Fibroblast of lung (primary cell): ENCODE results near the gene RBMX. TPM values are rescaled to one million over a fixed set of nuclear protein-coding genes. Genes with fewer than 3 reads are reported as not detected.

Experiments
- DNase-seq, 2 donors: peaks; one replicate each; pipeline versions ENCODE4 v3.0.0 to v3.0.0-alpha.2; 2010; ENCODE audit warnings: low read depth in 2 of 2
- H2AFZ ChIP-seq: 2 replicates; pipeline ENCODE4 v1.5.1; 2012; ENCODE audit warnings: low read length, control low read depth, inconsistent platforms
- H3K27ac ChIP-seq: 2 replicates; pipeline ENCODE4 v1.5.1; 2011; ENCODE audit warnings: low read length, control low read depth; ENCODE audit not compliant: insufficient read depth
- H3K27me3 ChIP-seq: 2 replicates; pipeline ENCODE4 v1.5.1; 2011; ENCODE audit warnings: mild to moderate bottlenecking, low read length; ENCODE audit not compliant: control insufficient read depth, insufficient read depth
- H3K36me3 ChIP-seq: 2 replicates; pipeline ENCODE4 v1.5.1; 2011; ENCODE audit warnings: low read length; ENCODE audit not compliant: control insufficient read depth, insufficient read depth
- H3K4me1 ChIP-seq: 2 replicates; pipeline ENCODE4 v1.5.1; 2011; ENCODE audit warnings: low read length; ENCODE audit not compliant: control insufficient read depth, insufficient read depth; ENCODE audit errors: extremely low read depth
- H3K4me2 ChIP-seq: 2 replicates; pipeline ENCODE4 v1.5.1; 2011; ENCODE audit warnings: low read length, control low read depth; ENCODE audit not compliant: insufficient read depth; ENCODE audit errors: extremely low read depth
- H3K4me3 ChIP-seq, 4 experiments: fragments of 200-600 bp in 1 of 4; sonication (generic) in 1 of 4; replicated peaks in 1 of 4; 2 replicates each; pipeline ENCODE4 v1.5.1; 2011 to 2016; ENCODE audit warnings: low read length in 4 of 4, low read depth in 3 of 4, mild to moderate bottlenecking in 3 of 4, control low read depth in 2 of 4, inconsistent platforms in 1 of 4, mixed read lengths in 1 of 4; ENCODE audit not compliant: insufficient read depth in 1 of 4; ENCODE audit errors: control extremely low read depth in 1 of 4
- H3K79me2 ChIP-seq: 2 replicates; pipeline ENCODE4 v1.5.1; 2012; ENCODE audit warnings: mild to moderate bottlenecking, low read length, inconsistent platforms; ENCODE audit not compliant: control insufficient read depth, insufficient read depth
- H3K9ac ChIP-seq: 2 replicates; pipeline ENCODE4 v1.5.1; 2011; ENCODE audit warnings: mild to moderate bottlenecking, low read length, control low read depth; ENCODE audit not compliant: insufficient read depth
- H3K9me3 ChIP-seq: 2 replicates; pipeline ENCODE4 v1.5.1; 2012; ENCODE audit warnings: low read depth, low read length; ENCODE audit not compliant: control insufficient read depth, insufficient read depth
- H4K20me1 ChIP-seq: 2 replicates; pipeline ENCODE4 v1.5.1; 2011; ENCODE audit warnings: low read length; ENCODE audit not compliant: control insufficient read depth, insufficient read depth; ENCODE audit errors: extremely low read depth
- CTCF ChIP-seq, 2 donors: IDR thresholded peaks in 1 of 2; conservative IDR thresholded peaks in 1 of 2; 1 replicate in 1 of 2; 2 replicates in 1 of 2; pipeline ENCODE4 v1.5.1; 2011 to 2012; ENCODE audit warnings: low read length in 2 of 2, control low read depth in 1 of 2, inconsistent platforms in 1 of 2, low read depth in 1 of 2, mild to moderate bottlenecking in 1 of 2
- EZH2 ChIP-seq: IDR thresholded peaks from 2 replicates; pipeline ENCODE4 v1.5.1; 2012; ENCODE audit warnings: low read length, control low read depth, mild to moderate bottlenecking; ENCODE audit errors: missing control alignments
- polyA plus RNA-seq, 2 donors: library from polyadenylated mRNA; depleted of rRNA in 1 of 2; stranded (reverse) in 1 of 2; unstranded in 1 of 2; fragments of >200 nt; gene quantifications; 2 replicates each; pipeline ENCODE4 v1.2.1, GENCODE V29; 2011 to 2012; ENCODE audit warnings: missing spikeins in 1 of 2
- total RNA-seq: library from RNA; depleted of rRNA; stranded (reverse); fragments of >200 nt; gene quantifications from 2 replicates; pipeline ENCODE4 v1.2.1, GENCODE V29; 2014

RBMX gene
- total and polyA plus RNA-seq, 2 donors (not counting 1 experiment from before 2014, with no cell fraction given), result 139 to 159 TPM

DNA sequence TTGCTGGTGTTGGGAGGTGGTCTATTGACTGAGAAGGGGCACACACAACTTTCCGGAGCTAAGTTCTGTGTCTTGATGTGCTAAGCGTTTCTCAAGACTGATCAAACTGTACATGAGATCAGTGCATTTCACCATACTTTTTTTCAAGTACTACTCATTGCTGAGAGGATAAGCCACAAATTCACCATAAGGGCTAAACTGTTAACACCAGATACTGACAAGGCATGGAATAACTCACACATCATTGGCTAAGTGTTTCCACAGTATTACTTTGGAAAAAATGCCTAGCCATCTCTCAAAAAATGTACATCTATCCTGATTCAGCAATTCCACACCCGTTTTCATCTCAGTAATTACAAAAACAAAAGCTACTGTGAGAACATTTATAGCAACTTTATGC lies 13.0 kb downstream of the RBMX start:
- H3K36me3 ChIP-seq, result no peaks in the 10 kb centered on the region
- H3K79me2 ChIP-seq, result peaks cover 7% of the 10 kb centered on the region
- no peaks in the 10 kb centered on the region for H4K20me1 ChIP-seq
- no peaks in the 10 kb centered on the region for H3K27me3 ChIP-seq
- H3K4me1 ChIP-seq, result no peaks in the 10 kb centered on the region
- H3K4me2 ChIP-seq, result no peak overlapping the region
- H3K9ac ChIP-seq, result no peak overlapping the region
- peak; percentile 11 to 71 for DNase-seq
- H3K9me3 ChIP-seq, result no peaks in the 10 kb centered on the region
- H3K27ac ChIP-seq, result peak overlapping the region; percentile 23
- no peak overlapping the region for H2AFZ ChIP-seq
- no peak for TF ChIP-seq CTCF (conservative IDR thresholded peaks at IDR 0.05 in 1 of 2, IDR thresholded peaks at IDR 0.05 in 1 of 2; ENCODE audit: low read depth in 1 of 2, low read length in 2 of 2)
- H3K4me3 ChIP-seq, result no peak overlapping the region

DNA sequence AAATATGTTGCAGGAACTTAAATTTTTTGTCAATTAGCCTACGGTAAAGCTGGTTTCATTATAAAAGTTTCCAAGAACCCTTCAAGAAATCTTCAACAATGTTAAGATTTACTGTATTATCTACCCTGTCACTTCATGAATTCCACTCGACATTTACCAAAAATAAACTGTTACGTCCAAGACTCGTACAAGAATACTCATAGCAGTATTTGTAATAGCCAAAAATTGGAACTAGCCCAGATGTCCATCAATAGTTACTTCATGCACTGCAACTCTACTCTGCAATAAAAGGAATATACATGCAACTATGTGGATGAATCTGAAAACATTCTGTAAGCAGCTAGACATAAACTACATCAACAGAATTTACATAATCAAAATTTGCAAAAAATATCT lies 13.4 kb downstream of the RBMX start:
- peak; percentile 10 to 84 for DNase-seq
- H3K79me2 ChIP-seq, result peaks cover 6% of the 10 kb centered on the region

DNA sequence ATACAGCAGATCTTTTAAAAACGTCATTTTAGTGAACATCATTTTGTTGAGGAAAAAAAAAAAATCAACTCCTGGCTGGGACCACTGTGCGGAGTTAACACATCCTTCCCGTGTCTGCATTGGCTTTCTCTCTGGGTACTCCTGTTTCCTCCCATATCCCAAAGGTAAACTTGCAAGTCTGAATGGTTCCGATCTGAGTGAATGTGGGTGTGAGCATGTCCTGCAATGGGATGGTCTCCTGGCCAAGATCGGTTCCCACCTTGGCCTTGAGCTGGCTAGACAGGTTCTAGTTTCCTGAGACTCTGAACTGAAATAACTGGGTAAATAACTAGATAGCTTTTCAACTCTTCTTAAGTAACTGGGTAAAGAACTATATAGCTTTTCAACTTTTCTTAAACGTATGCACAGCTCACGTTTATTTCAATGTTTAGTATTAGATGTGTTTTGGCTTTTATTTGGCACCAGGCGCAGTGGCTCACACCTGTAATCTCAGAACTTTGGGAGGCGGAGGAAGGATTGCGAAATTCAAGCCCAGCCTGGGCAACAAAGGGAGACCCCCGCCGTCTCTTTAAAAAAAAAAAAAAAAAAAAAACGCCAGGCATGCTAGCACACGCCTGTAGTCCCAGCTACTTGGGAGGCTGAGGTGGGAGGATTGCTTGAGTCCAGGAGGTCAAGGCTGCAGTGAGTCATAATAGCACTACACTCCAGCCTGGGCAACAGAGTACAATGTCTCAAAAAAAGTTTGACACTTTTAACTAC lies 14.0 kb downstream of the RBMX start:
- H3K79me2 ChIP-seq, result peaks cover 4% of the 10 kb centered on the region
- no peak overlapping the region for H3K4me2 ChIP-seq
- H3K36me3 ChIP-seq, result no peaks in the 10 kb centered on the region

More for the DNA sequence above, 13.4 kb downstream of the RBMX start:
- H3K36me3 ChIP-seq, result no peaks in the 10 kb centered on the region
- no peak overlapping the region for H3K4me3 ChIP-seq
- H3K9ac ChIP-seq, result no peak overlapping the region
- H4K20me1 ChIP-seq, result no peaks in the 10 kb centered on the region
- no peaks in the 10 kb centered on the region for H3K27me3 ChIP-seq
- no peaks in the 10 kb centered on the region for H3K9me3 ChIP-seq
- H2AFZ ChIP-seq, result no peak overlapping the region
- TF ChIP-seq EZH2 (no peak), CTCF (conservative IDR thresholded peaks at IDR 0.05 in 1 of 2, IDR thresholded peaks at IDR 0.05 in 1 of 2; ENCODE audit: low read depth in 1 of 2, low read length in 2 of 2) (no peak)
- peak overlapping the region; percentile 23 for H3K27ac ChIP-seq
- no peaks in the 10 kb centered on the region for H3K4me1 ChIP-seq
- no peak overlapping the region for H3K4me2 ChIP-seq

More for the DNA sequence above, 14.0 kb downstream of the RBMX start:
- TF ChIP-seq CTCF (conservative IDR thresholded peaks at IDR 0.05 in 1 of 2, IDR thresholded peaks at IDR 0.05 in 1 of 2; ENCODE audit: low read depth in 1 of 2, low read length in 2 of 2), result no peak
- TF ChIP-seq EZH2, result no peak
- H3K9me3 ChIP-seq, result no peaks in the 10 kb centered on the region
- H3K27me3 ChIP-seq, result no peaks in the 10 kb centered on the region
- H3K9ac ChIP-seq, result no peak overlapping the region
- no peaks in the 10 kb centered on the region for H4K20me1 ChIP-seq
- DNase-seq, result peak in 1 of 2 donors; percentile 9
- no peaks in the 10 kb centered on the region for H3K4me1 ChIP-seq
- no peak overlapping the region for H3K27ac ChIP-seq
- no peak overlapping the region for H3K4me3 ChIP-seq
- no peak overlapping the region for H2AFZ ChIP-seq
